HG02763 (cell line): Measurements from ENCODE around the gene KRTAP9-4.
"Not testable (repeated sequence)": the region's sequence is repeated elsewhere in the genome, so short reads cannot be mapped to it uniquely, and the experiment has no call there.

Source experiments
- ATAC-seq: cut with Tn5 transposase; IDR thresholded peaks from one replicate; pipeline ENCODE4 v1.9.1; 2021; ENCODE audit warnings: mild to moderate bottlenecking, moderate library complexity; ENCODE audit not compliant: unreplicated experiment

The KRTAP9-4 gene

DNA sequence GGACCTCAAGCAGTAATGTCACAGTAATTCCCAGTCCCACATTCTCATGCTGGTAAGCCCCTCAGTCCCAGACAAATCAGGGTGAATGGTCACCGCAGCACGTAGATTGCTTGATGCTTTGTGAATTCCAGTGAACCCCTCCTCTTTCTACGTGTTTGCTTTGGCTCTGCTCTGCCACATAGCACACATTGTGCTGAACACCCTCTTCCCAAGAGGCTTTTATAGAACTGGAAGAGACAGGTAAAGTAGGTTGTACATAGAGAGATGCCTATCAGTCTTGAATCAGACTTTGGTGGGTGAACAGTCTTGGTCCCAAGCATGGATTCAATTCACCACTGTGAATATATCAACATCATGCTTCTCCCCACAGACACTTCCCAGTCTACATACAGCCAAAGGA, 15.1 kb downstream of the KRTAP9-4 start:
- ATAC-seq = no peak

DNA sequence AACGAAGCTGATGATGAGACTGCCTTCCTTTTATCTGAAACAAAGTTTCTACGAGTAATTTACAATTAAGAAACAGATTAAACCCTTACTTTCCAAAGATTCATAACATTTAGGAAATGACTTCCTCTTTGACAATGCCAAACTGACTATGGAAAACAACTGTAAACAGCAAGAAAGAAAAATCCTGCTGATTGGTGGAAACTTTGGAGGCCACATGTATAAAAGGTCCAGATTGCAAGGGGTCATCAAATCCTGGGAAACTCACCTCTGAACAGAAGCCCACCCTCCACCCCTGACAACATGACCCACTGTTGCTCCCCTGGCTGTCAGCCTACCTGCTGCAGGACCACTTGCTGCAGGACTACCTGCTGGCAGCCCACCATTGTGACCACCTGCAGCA, 15.6 kb downstream of the KRTAP9-4 start, which contains the start of gene KRTAP9-6:
TSS of gene KRTAP9-6 (plus strand) at position 301 of the 400 bp plus-strand sequence. CDS start at position 301, 0 bp downstream.
- ATAC-seq = no peak

DNA sequence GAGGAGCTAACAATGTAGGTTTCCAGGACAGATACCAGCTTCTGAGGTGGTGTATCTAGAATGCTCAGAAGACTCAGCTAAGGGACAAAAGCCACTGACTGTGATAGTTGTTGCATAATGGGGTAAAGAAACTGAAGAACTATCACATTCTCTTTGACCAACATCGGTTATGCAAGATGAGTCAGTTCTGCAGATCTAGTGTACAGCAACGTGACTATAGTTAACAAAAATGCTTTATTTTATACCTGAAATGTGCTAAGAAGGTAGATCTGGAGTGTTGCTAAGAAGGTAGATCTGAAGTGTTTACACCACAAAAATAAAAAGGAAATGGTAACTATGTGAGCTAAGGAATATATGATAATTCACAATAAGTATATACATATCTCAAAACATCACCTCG, 18.2 kb downstream of the KRTAP9-4 start:
- ATAC-seq = no peak

DNA sequence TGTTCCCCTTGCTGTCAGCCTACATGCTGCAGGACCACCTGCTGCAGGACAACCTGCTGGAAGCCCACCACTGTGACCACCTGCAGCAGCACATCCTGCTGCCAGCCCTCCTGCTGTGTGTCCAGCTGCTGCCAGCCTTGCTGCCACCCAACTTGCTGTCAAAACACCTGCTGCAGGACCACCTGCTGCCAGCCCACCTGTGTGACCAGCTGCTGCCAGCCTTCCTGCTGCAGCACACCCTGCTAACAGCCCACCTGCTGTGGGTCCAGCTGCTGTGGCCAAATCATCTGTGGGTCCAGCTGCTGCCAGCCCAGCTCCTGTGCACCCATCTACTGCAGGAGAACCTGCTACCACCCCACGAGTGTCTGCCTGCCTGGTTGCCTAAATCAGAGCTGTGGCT, 21.8 kb downstream of the KRTAP9-4 start:
- not testable (repeated sequence) for ATAC-seq

DNA sequence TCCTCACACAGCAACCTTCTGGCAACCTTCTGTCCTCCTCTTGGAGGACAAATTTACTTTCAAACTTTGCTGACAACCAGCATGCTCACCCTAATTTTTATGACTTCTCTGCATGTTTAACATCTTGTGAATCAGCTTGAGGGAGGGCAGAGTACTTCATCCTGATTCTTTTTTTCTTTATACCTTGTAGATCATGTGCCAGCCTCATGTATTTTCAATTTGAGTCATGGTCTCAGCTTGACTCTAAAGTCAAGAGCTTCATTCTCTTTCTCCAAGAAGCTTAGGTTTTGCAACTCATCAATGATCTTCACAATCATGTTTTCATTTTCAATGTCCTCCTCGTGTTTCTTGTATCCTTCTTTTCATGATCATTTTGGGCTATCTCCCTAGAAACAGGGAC, 22.4 kb downstream of the KRTAP9-4 start:
- ATAC-seq = no peak

DNA sequence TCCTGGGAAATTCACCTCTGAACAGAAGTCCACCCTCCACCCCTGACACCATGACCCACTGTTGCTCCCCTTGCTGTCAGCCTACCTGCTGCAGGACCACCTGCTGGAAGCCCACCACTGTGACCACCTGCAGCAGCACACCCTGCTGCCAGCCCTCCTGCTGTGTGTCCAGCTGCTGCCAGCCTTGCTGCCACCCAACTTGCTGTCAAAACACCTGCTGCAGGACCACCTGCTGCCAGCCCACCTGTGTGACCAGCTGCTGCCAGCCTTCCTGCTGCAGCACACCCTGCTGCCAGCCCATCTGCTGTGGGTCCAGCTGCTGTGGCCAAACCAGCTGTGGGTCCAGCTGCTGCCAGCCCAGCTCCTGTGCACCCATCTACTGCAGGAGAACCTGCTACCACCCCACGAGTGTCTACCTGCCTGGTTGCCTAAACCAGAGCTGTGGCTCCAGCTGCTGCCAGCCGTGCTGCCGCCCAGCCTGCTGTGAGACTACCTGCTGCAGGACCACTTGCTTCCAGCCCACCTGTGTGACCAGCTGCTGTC, 26.2 kb downstream of the KRTAP9-4 start, which contains the start of gene KRTAP9-7:
TSS of gene KRTAP9-7 (plus strand) at position 51 of the 543 bp plus-strand sequence. CDS start at position 51, 0 bp downstream.
- ATAC-seq = not testable (repeated sequence)

DNA sequence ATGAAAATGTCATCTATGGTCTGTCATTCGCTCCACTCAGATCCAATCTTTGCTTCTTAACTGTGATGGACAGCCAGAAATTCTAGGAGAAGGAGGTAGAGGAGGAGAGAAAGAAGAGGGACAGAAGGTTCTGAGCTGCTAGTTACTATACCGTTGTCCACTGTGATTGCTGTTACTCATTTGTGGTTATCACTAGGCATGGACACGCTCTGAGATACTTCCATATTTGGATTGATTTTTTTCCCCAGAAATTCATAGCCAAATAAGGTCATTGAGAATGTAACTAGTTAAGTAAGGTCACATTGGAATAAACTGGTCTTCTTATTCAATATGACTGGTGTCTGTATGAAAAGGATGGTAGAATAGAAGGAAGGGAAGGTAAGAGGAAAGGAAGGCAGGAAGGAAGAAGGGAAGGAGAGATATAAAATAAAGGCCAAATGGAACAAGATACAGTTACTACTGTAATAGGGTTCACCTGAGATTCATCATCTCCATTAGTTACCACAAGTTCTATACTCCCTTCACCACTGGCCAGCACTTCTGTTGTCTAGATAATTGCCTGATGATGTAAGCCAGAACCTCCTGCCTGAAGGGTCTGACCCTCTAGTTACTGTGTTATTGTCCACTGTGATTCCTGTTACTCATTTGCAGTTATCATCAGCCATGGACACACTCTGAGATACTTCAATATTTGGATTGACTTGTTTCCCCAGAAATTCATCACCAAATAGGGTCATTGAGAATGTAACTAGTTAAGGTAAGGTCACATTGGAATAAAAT, 28.9 kb downstream of the KRTAP9-4 start:
- ATAC-seq = no peak

DNA sequence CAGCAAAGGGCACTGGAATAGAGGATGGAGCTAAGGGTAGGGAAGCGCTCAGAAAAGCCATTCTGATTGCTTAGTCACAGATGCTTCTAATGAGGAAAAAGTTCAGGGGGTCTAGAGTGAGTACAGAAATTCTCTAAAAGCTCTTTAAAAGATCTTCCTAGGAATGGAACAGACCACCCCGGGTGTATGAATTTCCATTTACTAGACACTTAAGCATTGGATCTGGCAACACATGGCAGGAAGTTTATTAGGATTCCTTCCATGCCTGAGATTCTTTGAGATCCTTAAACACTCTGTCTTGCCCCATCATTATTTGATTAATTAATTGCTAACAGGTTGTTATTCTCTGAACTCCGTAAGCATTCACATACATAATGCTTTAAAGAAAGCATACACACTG, 34.6 kb downstream of the KRTAP9-4 start:
- no peak for ATAC-seq

DNA sequence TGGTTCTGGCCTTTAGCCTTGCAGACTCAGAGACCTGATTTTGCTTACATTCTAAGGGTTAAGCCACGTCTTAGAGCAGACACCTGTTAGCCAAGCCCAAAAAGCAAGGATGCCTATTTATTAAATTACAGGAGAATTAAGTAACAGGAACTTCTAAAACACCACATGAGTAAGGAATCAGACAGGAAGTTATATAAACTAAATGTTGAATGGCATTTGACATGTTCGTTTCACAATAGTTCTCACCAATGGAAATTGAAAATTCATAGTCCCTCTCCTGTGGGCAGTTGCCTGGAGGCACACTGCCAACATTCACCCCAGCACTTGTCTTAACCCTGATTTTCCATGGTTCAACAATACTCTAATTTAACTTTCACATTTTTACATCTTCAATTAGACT, 35.1 kb downstream of the KRTAP9-4 start:
- no peak for ATAC-seq

DNA sequence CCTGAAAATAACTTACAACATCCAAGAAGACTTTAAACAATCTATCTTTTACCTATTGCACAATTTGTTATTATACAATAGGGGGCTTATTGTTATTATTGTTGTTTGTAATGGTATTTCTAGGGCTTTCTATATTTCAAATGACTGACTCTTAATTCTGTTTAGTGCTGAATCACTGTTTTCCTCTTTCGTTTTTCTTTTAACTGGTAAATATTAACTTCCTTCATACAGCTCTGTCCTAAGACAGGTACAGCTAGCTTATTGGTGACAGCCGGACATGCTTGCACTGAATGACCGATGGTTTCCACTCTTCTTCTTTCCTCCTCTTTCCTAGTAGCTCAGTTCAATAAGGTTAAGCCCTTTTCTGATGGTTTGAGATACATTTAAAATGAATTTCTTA, 37.6 kb downstream of the KRTAP9-4 start:
- no peak for ATAC-seq

DNA sequence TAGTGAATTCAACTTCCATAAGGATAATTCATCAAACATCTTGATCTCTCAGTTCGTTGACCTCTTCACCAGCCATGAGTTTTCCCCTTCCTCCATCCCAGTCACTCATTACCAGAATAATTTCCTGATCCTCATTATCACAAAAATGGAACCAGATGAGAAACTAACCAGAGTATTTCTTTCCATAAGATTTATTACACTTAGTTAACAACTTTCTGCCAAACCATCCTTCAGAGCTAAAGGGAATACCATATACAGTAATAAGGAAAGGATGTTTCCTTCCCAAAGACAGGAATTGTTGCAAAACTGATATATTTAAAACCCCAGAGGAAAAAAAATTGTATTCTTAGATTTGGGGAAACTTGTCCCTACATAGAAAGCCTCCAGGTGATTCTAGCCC, 44.5 kb downstream of the KRTAP9-4 start:
- no peak for ATAC-seq

DNA sequence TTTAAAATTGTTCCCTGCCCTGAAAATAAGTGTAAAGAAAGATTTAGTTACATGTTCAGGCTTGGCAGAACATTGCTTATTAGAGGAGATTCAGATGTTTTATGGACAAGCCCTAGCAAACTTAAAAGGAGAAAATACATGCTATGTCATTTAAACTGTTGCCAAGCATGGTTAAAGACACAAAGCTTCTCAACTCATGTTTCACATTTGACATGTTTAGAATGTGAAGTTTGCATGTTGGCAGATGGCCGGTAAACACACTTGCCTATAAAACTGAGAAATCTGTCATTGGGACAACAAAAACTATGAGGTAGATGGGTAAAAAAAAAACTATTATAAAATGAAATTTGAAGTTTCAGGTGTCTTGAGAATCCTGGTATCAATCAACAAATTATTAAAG, 47.4 kb downstream of the KRTAP9-4 start:
- ATAC-seq = no peak

DNA sequence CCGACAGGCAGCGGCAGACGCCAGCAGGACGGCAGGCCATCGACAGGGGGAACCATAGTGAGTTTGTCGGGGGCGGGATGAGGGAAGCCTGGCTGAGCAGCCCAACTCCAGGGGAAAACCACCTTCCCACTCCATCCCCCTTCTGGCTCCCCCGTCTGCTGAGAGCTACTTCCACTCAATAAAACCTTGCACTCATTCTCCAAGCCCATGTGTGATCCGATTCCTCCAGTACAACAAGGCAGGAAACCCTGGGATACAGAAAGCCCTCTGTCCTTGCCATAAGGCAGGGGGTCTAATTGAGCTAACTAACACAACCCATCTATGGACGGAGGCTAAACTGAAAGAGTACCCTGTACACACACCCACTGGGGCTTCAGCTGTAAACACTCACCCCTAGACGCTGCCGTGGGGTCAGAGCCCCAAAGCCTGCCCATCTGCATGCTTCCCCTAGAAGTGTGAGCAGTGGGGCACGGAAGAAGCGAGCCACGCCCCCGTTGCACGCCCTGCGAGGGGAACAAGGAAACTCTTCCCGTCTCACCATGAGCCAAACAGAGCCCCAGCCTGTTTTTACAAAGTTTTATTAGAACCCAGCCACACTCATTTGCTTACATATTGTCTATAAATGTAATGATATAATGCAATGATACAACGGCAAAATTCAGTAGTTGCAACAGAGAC, 49.1 kb downstream of the KRTAP9-4 start:
- ATAC-seq = no peak
